ENCODE measurements around the gene EBF3.

Gene EBF3

GRCh38 chr10:129971381-129972144, 7.5 kb upstream of the EBF3 start:
- Histone ChIP-seq H3K36me3 (ENCODE audit: insufficient read depth, insufficient read length, low read length) (no peaks in the 10 kb centered on the region), H3K9ac (ENCODE audit: insufficient read length, low read depth) (no peak overlapping the region), H3K4me1 (ENCODE audit: insufficient read depth, insufficient read length) (peaks cover 3% of the 10 kb centered on the region), H3K4me3 (ENCODE audit: insufficient read length, low read depth) (no peak overlapping the region), H3K9me3 (ENCODE audit: insufficient read depth, low read length) (no peaks in the 10 kb centered on the region; the same call in 1 of the 2 replicates), H3K27me3 (ENCODE audit: insufficient read depth, insufficient read length) (peaks cover 81% of the 10 kb centered on the region)
- no peak for TF ChIP-seq ZNF274 (IDR thresholded peaks at IDR 0.05; ENCODE audit: low read depth, low read length)
- no peak for TF ChIP-seq SUZ12 (IDR thresholded peaks at IDR 0.05; ENCODE audit: extremely low read depth, insufficient read depth, insufficient read length)
- no peak for TF ChIP-seq YY1 (IDR thresholded peaks at IDR 0.05; ENCODE audit: insufficient read depth, insufficient read length)
- DNase-seq (ENCODE audit: low read depth, low spot score) = no peak

DNA sequence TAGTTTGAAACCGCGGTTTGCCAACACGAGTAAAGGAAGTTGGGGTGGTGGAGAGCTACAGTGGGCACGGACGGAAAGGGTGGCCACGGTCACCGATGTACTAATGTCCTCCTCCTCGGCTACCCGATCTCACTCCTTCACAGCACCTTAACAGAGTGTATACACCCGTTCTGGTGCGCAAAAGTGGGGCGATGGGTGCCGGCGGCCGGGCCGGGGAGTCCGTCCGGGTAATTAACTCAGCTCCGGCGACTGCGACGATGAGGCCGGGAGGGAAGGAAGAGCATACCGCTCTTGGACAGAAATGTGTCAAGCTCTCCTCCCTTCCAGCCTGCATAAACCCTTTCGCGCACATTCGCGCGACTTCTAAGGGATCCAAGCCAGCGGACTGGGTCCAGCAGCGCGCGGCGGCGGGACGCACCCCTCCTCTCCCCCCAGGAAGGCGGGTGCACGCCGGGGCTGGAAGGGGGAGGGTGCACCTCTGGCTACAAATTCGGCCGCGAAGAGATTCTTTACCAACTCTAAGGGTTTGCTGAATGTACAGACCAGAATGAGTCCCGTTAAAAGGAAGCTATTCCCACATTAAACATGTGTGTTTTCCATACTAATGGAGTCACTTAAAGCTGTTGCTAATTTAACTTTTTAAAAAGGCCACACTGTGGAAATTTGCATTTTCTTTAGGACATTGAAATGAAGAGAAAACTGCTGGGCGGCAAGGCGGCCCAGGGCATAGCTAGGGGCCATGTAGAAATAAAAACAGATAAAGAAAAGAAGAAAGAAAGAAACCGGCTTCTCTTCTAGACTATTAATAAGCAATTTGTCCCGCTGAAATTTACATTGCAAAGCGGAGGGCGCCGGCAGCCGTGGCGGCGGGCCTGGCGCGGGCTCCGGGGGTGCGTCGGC, 6.6 kb upstream of the EBF3 start:
- no peak overlapping the region for H3K9ac ChIP-seq (ENCODE audit: insufficient read length, low read depth)
- H3K36me3 ChIP-seq (ENCODE audit: insufficient read depth, insufficient read length, low read length) = no peaks in the 10 kb centered on the region
- H3K9me3 ChIP-seq (ENCODE audit: insufficient read depth, low read length) = no peaks in the 10 kb centered on the region; the same call in 1 of the 2 replicates
- no peak for DNase-seq (ENCODE audit: low read depth, low spot score)
- H3K27me3 ChIP-seq (ENCODE audit: insufficient read depth, insufficient read length) = peaks cover 89% of the 10 kb centered on the region
- peaks cover 5% of the 10 kb centered on the region for H3K4me1 ChIP-seq (ENCODE audit: insufficient read depth, insufficient read length)
- H3K4me3 ChIP-seq (ENCODE audit: insufficient read length, low read depth) = peak overlapping the region; percentile 13
- no peak for TF ChIP-seq ZNF274 (IDR thresholded peaks at IDR 0.05; ENCODE audit: low read depth, low read length)
- TF ChIP-seq YY1 (IDR thresholded peaks at IDR 0.05; ENCODE audit: insufficient read depth, insufficient read length) = no peak
- TF ChIP-seq SUZ12 (IDR thresholded peaks at IDR 0.05; ENCODE audit: extremely low read depth, insufficient read depth, insufficient read length) = no peak

- no peaks in the 10 kb centered on the region for H3K36me3 ChIP-seq (ENCODE audit: insufficient read depth, insufficient read length, low read length)
- peaks cover 93% of the 10 kb centered on the region for H3K27me3 ChIP-seq (ENCODE audit: insufficient read depth, insufficient read length)
- H3K9me3 ChIP-seq (ENCODE audit: insufficient read depth, low read length) = no peaks in the 10 kb centered on the region; the same call in 1 of the 2 replicates
- peak; percentile 29 for TF ChIP-seq SUZ12 (IDR thresholded peaks at IDR 0.05; ENCODE audit: extremely low read depth, insufficient read depth, insufficient read length)
- TF ChIP-seq ZNF274 (IDR thresholded peaks at IDR 0.05; ENCODE audit: low read depth, low read length) = no peak
- DNase-seq (ENCODE audit: low read depth, low spot score) = no peak
- H3K4me1 ChIP-seq (ENCODE audit: insufficient read depth, insufficient read length) = peaks cover 5% of the 10 kb centered on the region
- H3K9ac ChIP-seq (ENCODE audit: insufficient read length, low read depth) = no peak overlapping the region
- no peak overlapping the region for H3K4me3 ChIP-seq (ENCODE audit: insufficient read length, low read depth)
Observed at GRCh38 chr10:129969911-129970464, 5.9 kb upstream of the EBF3 start.

- Histone ChIP-seq H3K4me3 (ENCODE audit: insufficient read length, low read depth) (no peak overlapping the region), H3K9me3 (ENCODE audit: insufficient read depth, low read length) (no peaks in the 10 kb centered on the region), H3K27me3 (ENCODE audit: insufficient read depth, insufficient read length) (peaks cover 93% of the 10 kb centered on the region), H3K4me1 (ENCODE audit: insufficient read depth, insufficient read length) (peaks cover 5% of the 10 kb centered on the region), H3K9ac (ENCODE audit: insufficient read length, low read depth) (peak overlapping the region; percentile 10), H3K36me3 (ENCODE audit: insufficient read depth, insufficient read length, low read length) (no peaks in the 10 kb centered on the region)
- TF ChIP-seq SUZ12 (IDR thresholded peaks at IDR 0.05; ENCODE audit: extremely low read depth, insufficient read depth, insufficient read length) = peak; percentile 40
- TF ChIP-seq ZNF274 (IDR thresholded peaks at IDR 0.05; ENCODE audit: low read depth, low read length) = no peak
- DNase-seq (ENCODE audit: low read depth, low spot score) = no peak
Observed at GRCh38 chr10:129969184-129969910, 5.3 kb upstream of the EBF3 start.

- H3K4me1 ChIP-seq (ENCODE audit: insufficient read depth, insufficient read length) = peaks cover 5% of the 10 kb centered on the region
- H3K27me3 ChIP-seq (ENCODE audit: insufficient read depth, insufficient read length) = peaks cover 88% of the 10 kb centered on the region
Observed at GRCh38 chr10:129968853-129969183, 4.7 kb upstream of the EBF3 start.

GRCh38 chr10:129968020-129968852, 4.2 kb upstream of the EBF3 start:
- peaks cover 5% of the 10 kb centered on the region for H3K4me1 ChIP-seq (ENCODE audit: insufficient read depth, insufficient read length)
- H3K9ac ChIP-seq (ENCODE audit: insufficient read length, low read depth) = peak overlapping the region; percentile 10
- TF ChIP-seq YY1 (IDR thresholded peaks at IDR 0.05; ENCODE audit: insufficient read depth, insufficient read length) (no peak), SUZ12 (IDR thresholded peaks at IDR 0.05; ENCODE audit: extremely low read depth, insufficient read depth, insufficient read length) (no peak), ZNF274 (IDR thresholded peaks at IDR 0.05; ENCODE audit: low read depth, low read length) (no peak)
- H3K9me3 ChIP-seq (ENCODE audit: insufficient read depth, low read length) = no peaks in the 10 kb centered on the region
- DNase-seq (ENCODE audit: low read depth, low spot score) = no peak
- peak overlapping the region; percentile 21 for H3K4me3 ChIP-seq (ENCODE audit: insufficient read length, low read depth)
- peaks cover 84% of the 10 kb centered on the region for H3K27me3 ChIP-seq (ENCODE audit: insufficient read depth, insufficient read length)
- no peaks in the 10 kb centered on the region for H3K36me3 ChIP-seq (ENCODE audit: insufficient read depth, insufficient read length, low read length)

More at GRCh38 chr10:129968853-129969183, 4.7 kb upstream of the EBF3 start:
- Histone ChIP-seq H3K36me3 (ENCODE audit: insufficient read depth, insufficient read length, low read length) (no peaks in the 10 kb centered on the region), H3K9me3 (ENCODE audit: insufficient read depth, low read length) (no peaks in the 10 kb centered on the region), H3K4me3 (ENCODE audit: insufficient read length, low read depth) (no peak overlapping the region), H3K9ac (ENCODE audit: insufficient read length, low read depth) (no peak overlapping the region)
- no peak for TF ChIP-seq YY1 (IDR thresholded peaks at IDR 0.05; ENCODE audit: insufficient read depth, insufficient read length)
- TF ChIP-seq SUZ12 (IDR thresholded peaks at IDR 0.05; ENCODE audit: extremely low read depth, insufficient read depth, insufficient read length) = no peak
- TF ChIP-seq ZNF274 (IDR thresholded peaks at IDR 0.05; ENCODE audit: low read depth, low read length) = no peak
- DNase-seq (ENCODE audit: low read depth, low spot score) = no peak
